ENCODE measurements around the gene PCNX2. TPM values are rescaled to one million over a fixed set of nuclear protein-coding genes. Genes with fewer than 3 reads are reported as not detected.

The PCNX2 gene
- total and polyA plus RNA-seq, 8 donors: 5.5 to 25.9 (median 8.7) TPM

GRCh38 chr1:232973652-232974611 lies 321.6 kb downstream of the PCNX2 start:
- no peak for TF ChIP-seq CTCF (IDR thresholded peaks at IDR 0.05)
- Histone ChIP-seq H3K36me3 (peaks cover 0 to 15% (median 0%) of the 10 kb centered on the region in 3 donors), H3K27me3 (no peaks in the 10 kb centered on the region), H3K9me3 (no peaks in the 10 kb centered on the region), H3K4me1 (peaks cover 0 to 3% (median 0%) of the 10 kb centered on the region in 3 donors), H3K27ac (no peak overlapping the region), H3K4me3 (no peak overlapping the region)
- intact Hi-C loops (cut with DNase I): no loop called here
- ATAC-seq (no peak), FAIRE-seq (no peak), DNase-seq (no peak)
- WGBS, 2 donors: 77 to 92% methylated on average over 2 of the region's 2 CpGs

- H3K27me3 ChIP-seq: no peaks in the 10 kb centered on the region
- FAIRE-seq (no peak), DNase-seq (no peak), ATAC-seq (no peak)
- no peaks in the 10 kb centered on the region for H3K9me3 ChIP-seq
- no peak overlapping the region for H3K4me3 ChIP-seq
- WGBS, 2 donors: 72 to 86% methylated on average over 4 of the region's 4 CpGs
- H3K4me1 ChIP-seq: peaks cover 0 to 3% (median 0%) of the 10 kb centered on the region in 3 donors
- intact Hi-C loops (cut with DNase I): no loop called here
- no peak for TF ChIP-seq CTCF (IDR thresholded peaks at IDR 0.05)
- no peak overlapping the region for H3K27ac ChIP-seq
- H3K36me3 ChIP-seq: peaks cover 0 to 15% (median 0%) of the 10 kb centered on the region in 3 donors
These were observed 325.0 kb downstream of the PCNX2 start for GRCh38 chr1:232970508-232970907.

- FAIRE-seq (no peak), ATAC-seq (no peak), DNase-seq (no peak)
- intact Hi-C loops (cut with DNase I): no loop called here
- Histone ChIP-seq H3K27me3 (no peaks in the 10 kb centered on the region), H3K36me3 (peaks cover 0 to 15% (median 0%) of the 10 kb centered on the region in 3 donors), H3K9me3 (no peaks in the 10 kb centered on the region), H3K4me3 (no peak overlapping the region), H3K27ac (no peak overlapping the region), H3K4me1 (no peaks in the 10 kb centered on the region)
- 90 to 93% methylated on average over 5 of the region's 5 CpGs for WGBS, 2 donors
- TF ChIP-seq CTCF (IDR thresholded peaks at IDR 0.05): no peak
These were observed 325.7 kb downstream of the PCNX2 start for GRCh38 chr1:232969799-232970198.

GRCh38 chr1:232968965-232969364 lies 326.6 kb downstream of the PCNX2 start:
- no peak for FAIRE-seq
- no peaks in the 10 kb centered on the region for H3K9me3 ChIP-seq
- H3K27me3 ChIP-seq: no peaks in the 10 kb centered on the region
- H3K4me3 ChIP-seq: no peak overlapping the region
- peaks cover 0 to 15% (median 0%) of the 10 kb centered on the region in 3 donors for H3K36me3 ChIP-seq
- no peak for DNase-seq
- 67 to 79% methylated on average over 3 of the region's 3 CpGs for WGBS, 2 donors
- no peaks in the 10 kb centered on the region for H3K4me1 ChIP-seq
- H3K27ac ChIP-seq: no peak overlapping the region
- TF ChIP-seq CTCF (IDR thresholded peaks at IDR 0.05): no peak
- intact Hi-C loops (cut with DNase I): no loop called here
- peak in 3 of 4 donors; percentile 42 to 71 (median 66) for ATAC-seq

- Histone ChIP-seq H3K9me3 (no peaks in the 10 kb centered on the region), H3K27ac (no peak overlapping the region), H3K4me3 (no peak overlapping the region), H3K27me3 (no peaks in the 10 kb centered on the region), H3K4me1 (peaks cover 0 to under 1% (median 0%) of the 10 kb centered on the region in 3 donors), H3K36me3 (peaks cover 0 to 15% (median 0%) of the 10 kb centered on the region in 3 donors)
- DNase-seq: no peak
- no peak for FAIRE-seq
- 93 to 94% methylated on average over 5 of the region's 5 CpGs for WGBS, 2 donors
- TF ChIP-seq CTCF (IDR thresholded peaks at IDR 0.05): no peak
- intact Hi-C loops (cut with DNase I): no loop called here
- no peak for ATAC-seq
These were observed 327.1 kb downstream of the PCNX2 start for GRCh38 chr1:232968391-232968790.
